Measurements from ENCODE around the gene TSPEAR.
"Not testable (repeated sequence)": the region's sequence is repeated elsewhere in the genome, so short reads cannot be mapped to it uniquely, and the experiment has no call there.

TSPEAR gene

GRCh38 chr21:44703731-44704635 is 7.4 kb downstream of the TSPEAR start:
- Mint-ChIP-seq H3K4me1 (ENCODE audit: low read depth) (peaks cover 1% of the 10 kb centered on the region), H3K4me3 (no peak overlapping the region), H3K27ac (no peak overlapping the region), H3K27me3 (peaks cover 75% of the 10 kb centered on the region), H3K9me3 (no peaks in the 10 kb centered on the region), H3K36me3 (ENCODE audit: low read depth) (no peaks in the 10 kb centered on the region)

GRCh38 chr21:44702973-44703730 is 8.2 kb downstream of the TSPEAR start:
- no peaks in the 10 kb centered on the region for H3K9me3 Mint-ChIP-seq
- H3K4me1 Mint-ChIP-seq (ENCODE audit: low read depth), result no peaks in the 10 kb centered on the region
- H3K4me3 Mint-ChIP-seq, result no peak overlapping the region
- H3K27me3 Mint-ChIP-seq, result peaks cover 76% of the 10 kb centered on the region
- no peaks in the 10 kb centered on the region for H3K36me3 Mint-ChIP-seq (ENCODE audit: low read depth)
- no peak overlapping the region for H3K27ac Mint-ChIP-seq

DNA sequence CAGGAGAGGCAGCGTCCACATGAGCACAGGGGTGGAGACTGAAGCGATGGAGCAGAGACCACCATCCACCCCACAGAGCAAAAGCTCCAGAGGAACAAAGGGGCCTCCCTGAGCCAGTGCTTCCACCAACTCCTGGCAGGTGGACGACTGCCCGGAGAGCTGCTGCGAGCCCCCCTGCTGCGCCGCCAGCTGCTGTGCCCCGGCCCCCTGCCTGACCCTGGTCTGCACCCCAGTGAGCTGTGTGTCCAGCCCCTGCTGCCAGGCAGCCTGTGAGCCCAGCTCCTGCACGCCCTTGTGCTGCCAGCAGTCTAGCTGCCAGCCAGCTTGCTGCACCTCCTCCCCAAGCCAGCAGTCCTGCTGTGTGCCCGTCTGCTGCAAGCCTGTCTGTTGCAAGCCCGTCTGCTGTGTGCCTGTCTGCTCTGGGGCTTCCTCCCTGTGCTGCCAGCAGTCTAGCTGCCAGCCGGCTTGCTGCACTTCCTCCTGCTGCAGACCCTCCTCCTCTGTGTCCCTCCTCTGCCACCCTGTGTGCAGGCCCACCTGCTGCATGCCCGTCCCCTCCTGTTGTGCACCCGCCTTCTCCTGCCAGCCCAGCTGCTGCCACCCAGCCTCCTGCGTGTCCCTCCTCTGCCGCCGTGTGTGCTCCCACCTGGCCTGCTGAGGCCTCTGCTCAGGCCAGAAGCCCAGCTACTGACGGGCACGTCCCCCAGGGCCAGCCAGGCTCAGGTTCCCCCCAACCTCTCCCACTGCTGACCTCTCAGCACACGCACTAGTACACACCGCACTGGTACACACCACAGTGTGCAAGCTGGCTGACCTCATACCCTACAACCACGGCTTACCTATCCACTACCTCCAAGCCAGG is 9.0 kb downstream of the TSPEAR start:
- H3K36me3 Mint-ChIP-seq (ENCODE audit: low read depth), result no peaks in the 10 kb centered on the region
- H3K27ac Mint-ChIP-seq, result no peak overlapping the region
- H3K4me3 Mint-ChIP-seq, result no peak overlapping the region
- no peaks in the 10 kb centered on the region for H3K4me1 Mint-ChIP-seq (ENCODE audit: low read depth)
- H3K9me3 Mint-ChIP-seq, result no peaks in the 10 kb centered on the region
- H3K27me3 Mint-ChIP-seq, result peaks cover 76% of the 10 kb centered on the region

DNA sequence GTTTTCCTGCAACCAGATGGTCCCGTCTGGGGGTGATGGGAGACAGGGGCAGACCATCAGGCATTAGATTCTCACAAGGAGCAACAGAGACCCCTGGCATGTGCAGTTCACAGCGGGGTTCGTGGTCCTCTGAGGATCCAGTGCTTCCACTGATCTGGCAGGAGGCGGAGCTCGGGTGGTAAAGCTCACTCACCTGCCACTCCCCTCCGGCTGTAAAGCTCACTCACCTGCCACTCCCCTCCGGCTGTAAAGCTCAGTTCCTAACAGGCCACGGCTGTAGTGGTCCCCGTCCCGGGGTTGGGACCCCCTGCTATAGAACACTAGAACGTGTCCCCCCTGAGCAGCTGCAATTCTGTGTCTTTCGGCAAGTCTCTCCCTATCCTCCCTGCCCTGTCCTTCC is 9.8 kb downstream of the TSPEAR start:
- Mint-ChIP-seq H3K36me3 (ENCODE audit: low read depth) (no peaks in the 10 kb centered on the region), H3K27ac (no peak overlapping the region), H3K4me3 (no peak overlapping the region), H3K27me3 (peaks cover 78% of the 10 kb centered on the region), H3K4me1 (ENCODE audit: low read depth) (no peaks in the 10 kb centered on the region), H3K9me3 (no peaks in the 10 kb centered on the region)

- Mint-ChIP-seq H3K4me1 (ENCODE audit: low read depth) (no peaks in the 10 kb centered on the region), H3K9me3 (no peaks in the 10 kb centered on the region), H3K4me3 (no peak overlapping the region), H3K27ac (no peak overlapping the region), H3K27me3 (peaks cover 78% of the 10 kb centered on the region), H3K36me3 (ENCODE audit: low read depth) (no peaks in the 10 kb centered on the region)
Observed at GRCh38 chr21:44701023-44701400, 10.4 kb downstream of the TSPEAR start.

GRCh38 chr21:44700101-44701022 is 11.0 kb downstream of the TSPEAR start:
- Mint-ChIP-seq H3K4me3 (no peak overlapping the region), H3K36me3 (ENCODE audit: low read depth) (no peaks in the 10 kb centered on the region), H3K4me1 (ENCODE audit: low read depth) (no peaks in the 10 kb centered on the region), H3K9me3 (no peaks in the 10 kb centered on the region), H3K27me3 (peaks cover 76% of the 10 kb centered on the region), H3K27ac (no peak overlapping the region)

DNA sequence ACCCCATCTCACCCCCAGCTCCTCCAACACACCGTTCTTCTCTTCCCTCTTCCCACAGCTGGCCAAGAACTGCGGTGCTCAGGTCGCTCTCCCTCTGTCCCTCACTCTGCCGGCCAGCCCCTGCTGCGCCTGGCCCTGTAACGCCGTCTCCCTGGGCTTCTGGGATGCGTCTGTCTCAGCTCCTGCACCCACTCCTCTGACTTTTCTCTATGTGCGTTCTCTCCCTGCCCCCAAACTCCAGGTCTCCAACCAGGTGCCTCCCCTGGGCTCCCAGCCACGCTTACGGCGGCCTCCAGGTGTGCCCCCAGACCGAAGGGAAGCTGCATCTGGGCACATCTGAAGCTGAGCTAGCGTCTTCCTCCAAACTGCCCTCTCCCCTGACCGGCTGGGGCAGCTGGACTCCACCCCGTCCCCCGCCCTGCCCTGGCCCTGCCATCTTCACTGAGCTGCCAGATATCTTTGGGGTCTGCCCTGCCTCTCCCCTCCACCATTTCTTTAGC is 11.8 kb downstream of the TSPEAR start:
- Mint-ChIP-seq H3K27me3 (peaks cover 69% of the 10 kb centered on the region), H3K9me3 (no peaks in the 10 kb centered on the region), H3K4me3 (no peak overlapping the region), H3K36me3 (ENCODE audit: low read depth) (no peaks in the 10 kb centered on the region), H3K4me1 (ENCODE audit: low read depth) (no peaks in the 10 kb centered on the region), H3K27ac (no peak overlapping the region)

DNA sequence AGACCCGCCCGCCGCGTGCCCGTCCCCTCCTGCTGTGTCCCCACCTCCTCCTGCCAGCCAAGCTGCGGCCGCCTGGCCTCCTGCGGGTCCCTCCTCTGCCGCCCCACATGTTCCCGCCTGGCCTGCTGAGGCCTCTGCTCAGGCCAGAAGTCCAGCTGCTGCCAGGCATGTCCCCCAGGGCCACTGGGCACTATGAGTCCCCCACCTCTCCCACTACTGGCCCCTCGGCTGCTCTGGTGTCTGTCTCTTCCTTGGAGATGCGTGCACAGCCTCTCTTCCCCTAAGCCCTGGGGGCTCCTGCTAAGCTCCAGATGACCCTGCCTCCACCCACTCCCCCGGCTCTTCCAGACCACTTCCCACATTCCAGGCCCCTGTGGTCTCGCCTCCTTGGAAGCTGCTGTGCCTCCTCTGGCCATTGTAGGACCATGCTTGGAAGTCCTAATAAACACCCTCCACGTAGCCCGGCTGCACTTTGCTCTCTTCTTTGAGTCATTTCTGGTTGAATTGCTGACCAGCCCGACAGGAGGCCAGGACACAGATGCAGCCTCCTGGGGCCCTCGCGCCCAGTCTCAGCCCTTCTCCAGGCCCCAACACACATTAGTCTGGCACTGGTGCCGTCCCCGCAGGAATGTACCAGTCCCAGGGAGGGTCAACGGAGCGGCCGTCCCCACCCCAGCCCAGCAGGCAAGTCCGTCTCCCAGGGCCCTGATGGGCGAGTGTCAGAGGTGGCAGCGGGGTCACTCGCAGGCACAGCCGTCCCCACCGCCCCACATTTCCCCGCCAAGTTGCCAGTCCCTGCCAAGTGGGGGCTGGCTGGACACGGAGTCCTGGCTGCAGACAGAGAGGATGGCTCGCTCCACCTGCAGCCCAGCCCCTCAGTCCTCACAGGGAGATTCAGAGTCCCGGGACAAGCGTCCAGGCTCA is 13.3 kb downstream of the TSPEAR start:
- Mint-ChIP-seq H3K27ac (no peak overlapping the region), H3K27me3 (peaks cover 60% of the 10 kb centered on the region), H3K4me3 (no peak overlapping the region), H3K36me3 (ENCODE audit: low read depth) (no peaks in the 10 kb centered on the region), H3K9me3 (no peaks in the 10 kb centered on the region), H3K4me1 (ENCODE audit: low read depth) (peaks cover 5% of the 10 kb centered on the region)

DNA sequence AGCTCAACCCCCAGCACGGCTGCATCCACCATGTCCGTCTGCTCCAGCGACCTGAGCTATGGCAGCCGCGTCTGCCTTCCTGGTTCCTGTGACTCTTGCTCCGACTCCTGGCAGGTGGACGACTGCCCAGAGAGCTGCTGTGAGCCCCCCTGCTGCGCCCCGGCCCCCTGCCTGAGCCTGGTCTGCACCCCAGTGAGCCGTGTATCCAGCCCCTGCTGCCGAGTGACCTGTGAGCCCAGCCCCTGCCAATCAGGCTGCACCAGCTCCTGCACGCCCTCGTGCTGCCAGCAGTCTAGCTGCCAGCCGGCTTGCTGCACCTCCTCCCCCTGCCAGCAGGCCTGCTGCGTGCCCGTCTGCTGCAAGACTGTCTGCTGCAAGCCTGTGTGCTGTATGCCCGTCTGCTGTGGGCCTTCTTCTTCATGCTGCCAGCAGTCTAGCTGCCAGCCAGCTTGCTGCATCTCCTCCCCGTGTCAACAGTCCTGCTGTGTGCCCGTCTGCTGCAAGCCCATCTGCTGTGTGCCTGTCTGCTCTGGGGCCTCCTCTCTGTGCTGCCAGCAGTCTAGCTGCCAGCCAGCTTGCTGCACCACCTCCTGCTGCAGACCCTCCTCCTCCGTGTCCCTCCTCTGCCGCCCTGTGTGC is 14.1 kb downstream of the TSPEAR start, which contains the start of gene KRTAP10-12:
TSS of gene KRTAP10-12 (plus strand) at position 1 of the 639 bp plus-strand sequence. CDS start at position 31, 30 bp downstream.
- peaks cover 52% of the 10 kb centered on the region for H3K27me3 Mint-ChIP-seq
- not testable (repeated sequence) for H3K9me3 Mint-ChIP-seq; H3K36me3 Mint-ChIP-seq (ENCODE audit: low read depth); H3K4me3 Mint-ChIP-seq; H3K27ac Mint-ChIP-seq; H3K4me1 Mint-ChIP-seq (ENCODE audit: low read depth)

- H3K36me3 Mint-ChIP-seq (ENCODE audit: low read depth), result no peaks in the 10 kb centered on the region
- H3K4me3 Mint-ChIP-seq, result no peak overlapping the region
- peaks cover 48% of the 10 kb centered on the region for H3K27me3 Mint-ChIP-seq
- no peak overlapping the region for H3K27ac Mint-ChIP-seq
- peaks cover 9% of the 10 kb centered on the region for H3K4me1 Mint-ChIP-seq (ENCODE audit: low read depth)
- peaks cover 8% of the 10 kb centered on the region for H3K9me3 Mint-ChIP-seq
Observed at GRCh38 chr21:44696572-44696971, 14.8 kb downstream of the TSPEAR start.

DNA sequence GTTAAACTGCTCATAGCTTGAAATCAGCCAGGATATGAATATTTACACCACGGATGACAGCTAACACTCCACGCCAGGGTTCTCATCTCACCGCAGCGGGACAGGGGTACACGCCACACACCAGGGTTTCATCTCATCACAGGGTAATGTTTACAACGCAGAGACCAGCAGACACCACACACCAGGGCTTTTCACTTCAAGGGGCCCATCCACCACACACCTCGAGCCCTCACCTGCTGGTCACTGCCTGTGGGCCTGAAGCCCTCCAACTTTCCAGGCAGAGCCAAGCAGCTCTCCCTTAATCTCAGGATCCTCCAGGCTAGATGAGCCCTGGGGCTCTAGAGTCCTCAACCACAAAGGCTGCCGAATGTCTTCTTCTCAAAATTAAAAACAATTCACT is 15.7 kb downstream of the TSPEAR start:
- Mint-ChIP-seq H3K27me3 (peaks cover 41% of the 10 kb centered on the region), H3K36me3 (ENCODE audit: low read depth) (no peaks in the 10 kb centered on the region), H3K4me1 (ENCODE audit: low read depth) (peaks cover 15% of the 10 kb centered on the region), H3K9me3 (peaks cover 8% of the 10 kb centered on the region), H3K4me3 (no peak overlapping the region), H3K27ac (no peak overlapping the region)

- Mint-ChIP-seq H3K4me1 (ENCODE audit: low read depth) (peaks cover 15% of the 10 kb centered on the region), H3K27me3 (peaks cover 40% of the 10 kb centered on the region), H3K9me3 (peaks cover 8% of the 10 kb centered on the region), H3K27ac (no peak overlapping the region), H3K4me3 (no peak overlapping the region), H3K36me3 (ENCODE audit: low read depth) (no peaks in the 10 kb centered on the region)
Observed at GRCh38 chr21:44695184-44695583, 16.2 kb downstream of the TSPEAR start.

All from stimulated activated naive CD8-positive, alpha-beta T cell treated with anti-CD3 and anti-CD28 coated beads, Interleukin-15, Interleukin-2, amounts not matched to agents 100 ng/mL and 50 ng/mL, for 24 hours (primary cell).